Raji (cell line): ENCODE measurements around the gene DAPL1.

ENCODE experiments used
- POLR2A ChIP-seq: IDR thresholded peaks from 2 replicates; pipeline ENCODE4 v1.6.1; 2011; ENCODE audit warnings: low read depth, low read length, control low read depth; ENCODE audit not compliant: insufficient read depth

Gene DAPL1, protein sequence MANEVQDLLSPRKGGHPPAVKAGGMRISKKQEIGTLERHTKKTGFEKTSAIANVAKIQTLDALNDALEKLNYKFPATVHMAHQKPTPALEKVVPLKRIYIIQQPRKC

GRCh38 chr2:158795195-158795924 lies at the start of gene DAPL1:
DAPL1 (plus strand) TSS chr2:158795317; CDS start chr2:158795373, 56 bp downstream.
- TF ChIP-seq POLR2A, result no peak

GRCh38 chr2:158745866-158746382 lies 49.2 kb upstream of the DAPL1 start:
- TF ChIP-seq POLR2A, result no peak

DNA sequence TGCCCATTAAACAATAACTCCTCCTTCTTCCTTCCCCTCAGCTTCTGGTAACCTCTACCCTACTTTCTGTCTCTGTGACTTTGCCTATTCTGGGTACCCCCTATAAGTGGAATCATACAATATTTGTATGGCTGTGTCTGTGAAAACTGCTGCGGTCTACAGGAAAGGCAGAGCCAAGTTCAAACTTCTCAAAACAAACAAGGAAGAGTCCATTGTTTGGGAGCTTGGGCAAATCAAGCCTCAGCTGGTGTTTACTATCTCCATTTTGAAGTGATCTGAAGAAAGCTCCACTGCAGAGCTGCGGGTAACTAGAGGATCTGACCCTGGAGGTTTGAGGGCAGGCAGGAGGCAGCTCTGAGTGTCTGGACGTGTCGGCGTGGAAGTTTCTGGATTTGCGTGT lies 48.6 kb upstream of the DAPL1 start:
- TF ChIP-seq POLR2A, result no peak

DNA sequence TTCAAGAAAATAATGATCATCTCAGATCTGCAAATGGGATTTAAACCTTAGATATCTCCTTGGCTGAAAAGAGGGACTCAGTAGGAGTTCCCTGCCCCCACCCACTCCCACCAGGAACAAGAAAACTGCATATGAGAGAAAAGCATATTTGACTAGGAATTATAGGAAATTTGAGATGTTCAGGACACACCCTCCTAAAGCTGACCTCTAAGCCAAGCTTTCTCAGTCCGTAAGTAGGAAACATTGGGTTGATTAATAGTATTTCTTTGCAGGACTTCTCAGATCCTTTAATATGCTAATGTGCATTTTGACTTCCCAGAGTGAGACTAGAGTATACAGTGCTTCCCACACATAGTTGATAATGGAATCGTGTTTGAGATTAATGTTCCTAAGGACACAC lies 47.8 kb upstream of the DAPL1 start:
- TF ChIP-seq POLR2A, result no peak

GRCh38 chr2:158748926-158749590 lies 46.1 kb upstream of the DAPL1 start:
- no peak for TF ChIP-seq POLR2A

GRCh38 chr2:158750458-158751125 lies 44.5 kb upstream of the DAPL1 start:
- no peak for TF ChIP-seq POLR2A

DNA sequence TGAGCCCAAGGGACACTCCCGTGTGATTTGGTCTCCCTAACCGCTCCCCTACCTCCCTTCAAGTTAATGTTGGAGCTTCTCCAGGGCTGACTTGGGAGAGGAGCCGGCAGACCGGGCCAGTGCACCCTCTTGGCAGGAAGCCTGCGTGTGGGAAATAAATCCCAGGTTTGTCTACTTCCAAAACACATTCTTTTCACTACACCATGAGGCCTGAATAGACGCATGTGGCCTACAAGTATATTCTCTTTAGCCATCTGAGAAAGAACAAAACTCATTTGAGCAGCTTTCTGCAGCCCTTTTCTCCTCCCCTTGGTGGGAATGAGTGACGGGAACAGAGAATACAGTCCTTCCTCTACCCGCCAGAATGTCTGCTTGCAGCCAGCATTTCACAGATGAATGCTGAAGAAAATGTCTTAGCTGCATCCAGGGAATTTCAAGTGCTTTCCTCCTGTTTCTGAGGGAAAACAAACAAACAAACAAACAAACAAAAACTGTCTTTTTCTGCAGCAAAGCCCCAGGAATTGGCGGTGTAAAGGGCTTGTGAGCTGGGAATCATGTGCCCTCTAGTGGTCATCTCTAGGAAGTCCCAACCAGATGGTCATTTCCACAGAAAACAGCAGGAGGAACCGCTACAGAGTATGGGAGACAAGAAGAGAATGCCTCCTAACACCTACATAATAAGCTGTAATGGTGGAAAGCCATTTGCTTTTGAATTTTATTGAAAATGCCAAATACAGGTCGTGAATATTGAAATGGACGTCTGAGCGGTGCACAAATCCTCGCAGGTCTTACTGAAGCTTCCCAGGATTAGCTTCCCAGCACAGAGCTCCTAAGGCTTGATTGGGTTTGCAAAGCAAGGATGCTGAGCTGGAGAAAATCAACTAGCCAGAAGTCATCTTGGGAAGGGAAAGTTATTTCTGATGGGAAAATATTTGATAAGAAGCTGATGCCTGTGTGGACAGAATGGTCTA lies 41.2 kb upstream of the DAPL1 start:
- TF ChIP-seq POLR2A, result no peak

- no peak for TF ChIP-seq POLR2A
Measured at GRCh38 chr2:158755310-158756087, 39.6 kb upstream of the DAPL1 start.

DNA sequence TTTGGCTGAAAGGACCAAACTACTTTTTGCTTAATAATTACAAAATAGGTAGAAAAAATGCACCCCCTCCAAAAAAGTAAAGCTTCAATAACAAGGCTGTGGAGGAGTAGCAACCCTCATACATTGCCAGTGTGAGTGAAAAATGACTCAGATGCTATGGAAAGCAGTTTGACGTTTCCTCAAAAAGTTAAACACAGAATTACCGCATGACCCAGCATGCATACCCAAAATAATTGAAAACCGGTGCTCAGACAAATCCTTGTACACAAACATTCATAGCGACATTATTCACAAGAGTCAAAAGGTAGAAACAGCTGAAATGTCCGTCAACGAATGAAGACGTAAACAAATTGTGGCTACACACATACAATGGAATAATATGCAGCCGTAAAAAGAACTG lies 38.8 kb upstream of the DAPL1 start:
- no peak for TF ChIP-seq POLR2A

GRCh38 chr2:158756976-158757375 lies 38.1 kb upstream of the DAPL1 start:
- no peak for TF ChIP-seq POLR2A

DNA sequence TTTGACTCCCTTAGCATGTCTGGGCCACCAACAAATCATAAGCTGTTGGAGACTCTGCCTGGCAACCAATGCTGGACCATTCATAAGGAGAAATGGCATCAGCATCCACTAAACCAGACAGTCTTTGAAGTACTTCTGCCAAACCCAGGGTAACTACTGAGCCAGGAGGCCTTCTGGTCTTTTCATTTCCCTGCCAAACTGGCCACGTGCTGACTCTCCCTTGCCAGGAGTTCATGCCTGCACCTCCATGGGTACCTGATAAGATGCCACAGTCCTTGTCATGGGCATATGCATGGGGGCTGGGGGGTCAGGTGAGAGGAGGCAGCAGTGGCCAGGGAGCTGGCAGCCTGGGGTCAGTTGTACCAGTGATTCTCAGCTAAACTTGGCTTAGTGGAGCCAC lies 34.2 kb upstream of the DAPL1 start:
- no peak for TF ChIP-seq POLR2A

- no peak for TF ChIP-seq POLR2A
Measured at GRCh38 chr2:158761621-158762020, 33.5 kb upstream of the DAPL1 start.

DNA sequence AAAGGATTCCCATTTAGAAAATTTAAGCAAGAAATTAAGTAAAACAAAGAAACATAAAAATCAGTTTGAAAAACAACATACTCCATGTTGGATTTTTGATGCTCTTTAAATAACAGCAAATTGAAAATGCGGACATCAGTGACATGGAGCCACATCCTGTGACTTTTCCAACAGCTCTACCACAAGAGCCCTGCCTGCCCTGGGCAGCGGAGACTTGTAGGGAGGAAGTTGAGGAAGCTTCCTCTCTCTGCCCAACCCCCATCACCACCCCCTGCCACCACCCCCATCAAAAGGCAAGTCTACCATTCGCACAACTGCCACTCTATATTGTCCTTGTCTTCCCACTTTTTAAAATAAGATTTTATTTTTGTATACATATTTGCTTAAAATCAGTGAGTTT lies 32.8 kb upstream of the DAPL1 start:
- no peak for TF ChIP-seq POLR2A

- TF ChIP-seq POLR2A, result no peak
Measured at GRCh38 chr2:158766524-158766923, 28.6 kb upstream of the DAPL1 start.
